Keratinocyte (primary cell): Measurements from ENCODE around the gene KLF16. TPM values are rescaled to one million over a fixed set of nuclear protein-coding genes. Genes with fewer than 3 reads are reported as not detected.
"Not testable (repeated sequence)": the region's sequence is repeated elsewhere in the genome, so short reads cannot be mapped to it uniquely, and the experiment has no call there.

ENCODE experiments used
- DNase-seq: peaks from one replicate; pipeline ENCODE4 v3.0.0-alpha.2; 2011; ENCODE audit warnings: low read depth, missing footprints, low spot score
- FAIRE-seq: peaks from 2 replicates; lab custom pipeline; 2011; peaks lifted over from hg19 to GRCh38; lab: Jason Lieb, UNC
- H2AFZ ChIP-seq: 2 replicates; pipeline ENCODE4 v1.6.0; 2012; ENCODE audit warnings: low read length, control low read depth, inconsistent platforms; ENCODE audit not compliant: control insufficient read depth
- H3K27ac ChIP-seq: 2 replicates; pipeline ENCODE4 v1.5.1; 2011; ENCODE audit warnings: low read length; ENCODE audit not compliant: control insufficient read depth, insufficient read depth
- H3K27me3 ChIP-seq: 3 replicates; pipeline ENCODE4 v1.6.0; 2011; ENCODE audit warnings: low read length; ENCODE audit not compliant: control insufficient read depth, insufficient read depth; ENCODE audit errors: extremely low read depth
- H3K36me3 ChIP-seq, 2 experiments: 2 replicates in 1 of 2; 3 replicates in 1 of 2; pipeline ENCODE4 v1.5.1; 2011; ENCODE audit warnings: low read length in 2 of 2, mild to moderate bottlenecking in 1 of 2; ENCODE audit not compliant: control insufficient read depth in 2 of 2, insufficient read depth in 2 of 2; ENCODE audit errors: extremely low read depth in 1 of 2
- H3K4me1 ChIP-seq: 3 replicates; pipeline ENCODE4 v1.5.1; 2011; ENCODE audit warnings: low read length; ENCODE audit not compliant: control insufficient read depth, insufficient read depth; ENCODE audit errors: extremely low read depth
- H3K4me2 ChIP-seq: 3 replicates; pipeline ENCODE4 v1.6.0; 2011; ENCODE audit warnings: low read depth, low read length; ENCODE audit not compliant: control insufficient read depth, insufficient read depth; ENCODE audit errors: extremely low read depth
- H3K4me3 ChIP-seq, 3 experiments: fragments of 200-600 bp in 1 of 3; sonication (generic) in 1 of 3; 2 replicates in 2 of 3; 3 replicates in 1 of 3; pipeline ENCODE4 v1.5.1; 2011 to 2016; ENCODE audit warnings: low read length in 3 of 3, mild to moderate bottlenecking in 3 of 3, control low read depth in 2 of 3, inconsistent platforms in 1 of 3, low read depth in 1 of 3, mixed read lengths in 1 of 3, mixed run types in 1 of 3, moderate library complexity in 1 of 3; ENCODE audit not compliant: control insufficient read depth in 2 of 3, insufficient read depth in 2 of 3; ENCODE audit errors: extremely low read depth in 1 of 3
- H3K79me2 ChIP-seq: 2 replicates; pipeline ENCODE4 v1.6.0; 2012; ENCODE audit warnings: low read length; ENCODE audit not compliant: control insufficient read depth, insufficient read depth
- H3K9ac ChIP-seq: 3 replicates; pipeline ENCODE4 v1.6.0; 2011; ENCODE audit warnings: low read length; ENCODE audit not compliant: control insufficient read depth, insufficient read depth; ENCODE audit errors: extremely low read depth
- H3K9me1 ChIP-seq: 3 replicates; pipeline ENCODE4 v1.6.0; 2011; ENCODE audit warnings: low read length; ENCODE audit not compliant: control insufficient read depth, insufficient read depth; ENCODE audit errors: extremely low read depth
- H3K9me3 ChIP-seq: 2 replicates; pipeline ENCODE4 v1.5.1; 2012; ENCODE audit warnings: low read depth, low read length; ENCODE audit not compliant: control insufficient read depth
- H4K20me1 ChIP-seq: 3 replicates; pipeline ENCODE4 v1.6.0; 2011; ENCODE audit warnings: low read length; ENCODE audit not compliant: control insufficient read depth, insufficient read depth; ENCODE audit errors: extremely low read depth
- CTCF ChIP-seq, 3 experiments: IDR thresholded peaks in 1 of 3; conservative IDR thresholded peaks in 1 of 3; optimal IDR thresholded peaks in 1 of 3; 2 replicates in 2 of 3; 3 replicates in 1 of 3; pipeline versions ENCODE3 to v1.5.1; 2011; ENCODE audit warnings: low read length in 3 of 3, mild to moderate bottlenecking in 3 of 3, moderate library complexity in 2 of 3, control low read depth in 1 of 3, inconsistent platforms in 1 of 3; ENCODE audit not compliant: insufficient read depth in 2 of 3; ENCODE audit errors: extremely low read depth in 1 of 3
- EZH2 ChIP-seq: IDR thresholded peaks from one replicate; pipeline ENCODE4 v1.6.1; 2012; ENCODE audit warnings: inconsistent platforms, mild to moderate bottlenecking, low read length, moderate library complexity
- dilution Hi-C: fragments of 300-500 bp; cut with MboI; formaldehyde crosslinking; loops from one replicate; pipeline ENCODE4 v1.7.0; 2020; ENCODE audit warnings: low sequenced_read_pairs; ENCODE audit not compliant: extremely low pct_ligation_motif_present
- polyA plus RNA-seq, 5 experiments: library from polyadenylated mRNA; depleted of rRNA in 3 of 5; stranded (reverse) in 3 of 5; stranded (forward) in 1 of 5; unstranded in 1 of 5; fragments of >200 nt; gene quantifications; 1 replicate in 1 of 5; 2 replicates in 3 of 5; 3 replicates in 1 of 5; pipeline versions ENCODE4 v1.2.1 to v1.2.3, GENCODE V29; 2011 to 2012; ENCODE audit warnings: missing spikeins in 2 of 5, low read depth in 1 of 5, low replicate concordance in 1 of 5

Gene KLF16
- polyA plus RNA-seq, 1 donor (not counting 4 experiments of a cell fraction or from before 2014, with no cell fraction given) = 4.9 TPM

DNA sequence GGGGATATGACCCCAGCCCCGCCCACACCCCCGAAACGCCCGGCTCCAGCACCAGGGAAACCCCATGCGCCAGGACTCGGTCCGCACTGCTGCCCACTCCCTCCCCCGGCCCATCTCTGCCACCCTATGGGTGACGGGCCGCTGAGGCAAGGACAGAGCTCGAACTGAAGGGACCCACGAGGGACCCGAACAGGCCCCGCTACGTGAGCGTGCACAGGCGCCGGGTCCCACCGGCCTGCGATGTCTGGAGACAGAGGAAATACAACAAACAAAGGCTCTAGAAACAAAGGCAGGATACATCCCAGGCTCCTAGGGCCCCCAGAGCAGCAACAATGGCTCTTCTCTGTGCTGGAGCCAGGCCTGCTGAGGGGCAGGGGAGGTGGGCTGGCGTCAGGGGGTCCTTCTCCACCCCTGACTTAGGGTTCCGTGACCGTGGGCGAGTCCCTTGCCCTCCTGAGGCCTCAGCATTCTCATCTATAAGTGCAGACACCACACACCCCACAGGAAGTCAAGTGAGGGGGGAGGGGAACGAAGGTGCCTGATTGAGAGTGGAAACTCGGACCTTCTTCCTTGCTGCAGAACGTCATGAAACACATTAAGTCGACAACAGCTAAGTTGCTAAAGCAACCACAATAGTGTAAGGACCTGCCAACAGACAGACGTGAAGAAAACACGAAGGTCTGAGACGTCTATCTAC, 18.9 kb upstream of the KLF16 start:
- DNase-seq (no peak), FAIRE-seq (peak; percentile 41)
- H3K4me1 ChIP-seq = peaks cover 24% of the 10 kb centered on the region
- no peak overlapping the region for H3K9ac ChIP-seq
- H3K4me3 ChIP-seq = no peak overlapping the region
- H3K36me3 ChIP-seq = peaks cover 5 to 11% of the 10 kb centered on the region in 2 experiments
- H3K27ac ChIP-seq = no peak overlapping the region
- H3K9me3 ChIP-seq = no peaks in the 10 kb centered on the region
- no peaks in the 10 kb centered on the region for H3K27me3 ChIP-seq
- dilution Hi-C loops = no loop called here
- peaks cover 47% of the 10 kb centered on the region for H3K79me2 ChIP-seq
- peaks cover 6% of the 10 kb centered on the region for H3K9me1 ChIP-seq
- TF ChIP-seq EZH2 (no peak), CTCF (optimal IDR thresholded peaks at IDR 0.05 in 1 of 3, IDR thresholded peaks at IDR 0.05 in 1 of 3, conservative IDR thresholded peaks at IDR 0.05 in 1 of 3; ENCODE audit: extremely low read depth in 1 of 3, insufficient read depth in 2 of 3, low read length in 3 of 3) (no peak)
- no peak overlapping the region for H2AFZ ChIP-seq
- peaks cover 25% of the 10 kb centered on the region for H4K20me1 ChIP-seq
- peak overlapping the region; percentile 1 for H3K4me2 ChIP-seq

DNA sequence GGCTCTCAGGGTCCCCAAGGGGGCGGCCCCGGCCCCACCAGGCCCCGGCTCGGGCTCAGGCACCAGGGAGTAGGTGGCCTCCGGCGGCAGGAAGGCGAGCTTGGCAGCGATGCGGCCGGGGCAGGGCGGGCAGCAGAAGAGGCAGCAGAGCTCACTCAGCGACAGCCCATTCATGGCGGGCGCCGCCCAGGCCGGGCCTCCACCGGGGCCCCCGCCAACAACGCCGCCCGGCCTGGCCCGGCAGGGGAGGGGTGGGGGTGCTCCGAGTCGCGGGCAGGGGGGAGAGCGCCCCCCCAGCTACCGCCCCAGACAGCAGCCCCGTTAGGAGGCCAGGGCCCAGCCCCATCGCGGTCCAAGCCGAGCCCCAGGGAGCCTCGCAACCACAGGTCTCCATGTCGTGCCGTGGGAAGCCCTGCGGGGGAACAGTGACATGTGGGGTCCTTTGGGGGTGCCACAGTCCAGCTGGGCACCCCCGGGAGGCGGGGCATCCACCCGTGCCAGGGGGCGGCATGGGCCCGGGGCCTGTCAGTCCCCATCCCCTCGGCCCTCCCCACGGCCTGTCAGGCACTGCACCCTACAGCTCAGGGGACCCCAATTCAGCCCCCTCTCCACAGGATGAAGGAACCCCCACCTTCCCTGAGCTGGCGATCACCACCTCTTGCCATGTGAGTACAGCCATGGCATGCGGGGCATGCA, 18.2 kb upstream of the KLF16 start:
- H3K4me3 ChIP-seq, H3K9ac ChIP-seq, H2AFZ ChIP-seq, H3K9me1 ChIP-seq, dilution Hi-C loops, DNase-seq, H3K27me3 ChIP-seq, H3K27ac ChIP-seq, FAIRE-seq, H3K9me3 ChIP-seq: not testable (repeated sequence)
- peak overlapping the region; percentile 27 for H3K4me2 ChIP-seq
- H4K20me1 ChIP-seq = peaks cover 25% of the 10 kb centered on the region
- H3K36me3 ChIP-seq = peaks cover 5 to 11% of the 10 kb centered on the region in 2 experiments
- H3K79me2 ChIP-seq = peaks cover 47% of the 10 kb centered on the region
- peaks cover 27% of the 10 kb centered on the region for H3K4me1 ChIP-seq
